Ovary (tissue), 9 donors: ENCODE results near the gene CCDC34. TPM values are rescaled to one million over a fixed set of nuclear protein-coding genes. Genes with fewer than 3 reads are reported as not detected.

Source experiments
- DNase-seq, 5 donors: peaks; one replicate each; pipeline ENCODE4 v3.0.0-alpha.2; 2019 to 2020
- H3K27ac ChIP-seq, 2 donors: fragments of 200-600 bp; one replicate each; pipeline versions ENCODE4 v1.5.1 to v1.8.0; 2019 to 2022
- H3K27me3 ChIP-seq: fragments of 200-600 bp; one replicate; pipeline ENCODE4 v1.8.0; 2022
- H3K36me3 ChIP-seq: fragments of 200-600 bp; sonication (generic); one replicate; pipeline ENCODE4 v1.5.1; 2019
- H3K4me1 ChIP-seq: one replicate; pipeline ENCODE4 v1.8.1; 2013; ENCODE audit warnings: mild to moderate bottlenecking, moderate library complexity; ENCODE audit not compliant: insufficient read depth
- H3K4me3 ChIP-seq: fragments of 200-600 bp; sonication (generic); one replicate; pipeline ENCODE4 v1.5.1; 2017
- H3K9me3 ChIP-seq, 2 donors: fragments of 200-600 bp in 1 of 2; sonication (generic) in 1 of 2; one replicate each; pipeline versions ENCODE4 v1.5.1 to v1.8.1; 2013 to 2019; ENCODE audit warnings: mild to moderate bottlenecking in 1 of 2, moderate library complexity in 1 of 2
- CTCF ChIP-seq, 3 donors: fragments of 450-650 bp in 2 of 3; fragments of 200-600 bp in 1 of 3; IDR thresholded peaks; one replicate each; pipeline versions ENCODE4 v1.5.1 to v1.8.0; 2016 to 2022; ENCODE audit warnings: antibody characterized with exemption in 3 of 3, mild to moderate bottlenecking in 1 of 3
- EP300 ChIP-seq: sonication (generic); formaldehyde crosslinking; IDR thresholded peaks from one replicate; pipeline ENCODE4 v1.6.1; 2017; ENCODE audit warnings: antibody characterized with exemption
- POLR2A ChIP-seq: fragments of 450-650 bp; IDR thresholded peaks from one replicate; pipeline ENCODE4 v1.6.1; 2017; ENCODE audit warnings: antibody characterized with exemption, mild to moderate bottlenecking, moderate library complexity
- WGBS, 3 donors: extraction: QIAGEN DNeasy Blood & Tissue Kit in 1 of 3; methylation state at CpG; one replicate each; pipeline versions ENCODE4 v1.1.5 to v1.1.7; 2013 to 2017; 5-methylcytosine and 5-hydroxymethylcytosine counted together
- intact Hi-C, 4 donors: fragments of 100-400 bp; cut with DNase I; formaldehyde crosslinking; loops; one replicate each; pipeline versions ENCODE4 v1.11.0 to v1.15.1; 2022 to 2023
- polyA plus RNA-seq, 2 donors: library from polyadenylated mRNA; stranded (reverse); fragments of 200-250 nt in 1 of 2; fragments of 350-450 nt in 1 of 2; fragmentation: Illumina TruSeq in 1 of 2; extraction: RNeasy Lipid Tissue Mini Kit (QIAGEN cat#74804) in 1 of 2; gene quantifications; one replicate each; pipeline ENCODE4 v1.2.3, GENCODE V29; 2013 to 2014
- total RNA-seq, 7 donors: library from RNA; depleted of rRNA in 2 of 7; stranded (reverse); fragments of >200 nt in 2 of 7; fragmentation: NEBNext Ultra II Directional in 3 of 7; extraction: Animal tissue kit (Norgen Biotek cat#: 25700) in 3 of 7; gene quantifications; one replicate each; pipeline versions ENCODE4 v1.1.0 to v1.2.4, GENCODE V29; 2016 to 2023
- donor health status: DM: no; HTN: no; CAD: no; lungs with moderate emphysema.
- donor health status: DM: no; HTN: no; CAD: no.
- donor health status: Bipolar disorder and iron deficiency.
- donor health status: DM: yes; HTN: yes; CAD: no.
- donor health status: DM: no; HTN: no; CAD: no.
- donor health status: DM: yes; HTN: yes; CAD: no.

Gene CCDC34
- total and polyA plus RNA-seq, 9 donors, result 2.5 to 17.5 (median 7.8) TPM

GRCh38 chr11:27397624-27398399 lies 34.8 kb upstream of the CCDC34 start:
- intact Hi-C loops, result loop anchor here in 2 of 4 donors (10.0 kb wide), 1 partner anchor 77 kb away; the partner anchor contains the start of gene LGR4 (in 2 of the 2)
- Histone ChIP-seq H3K36me3 (no peaks in the 10 kb centered on the region), H3K4me3 (no peak overlapping the region), H3K27ac (no peak overlapping the region), H3K4me1 (peaks cover 13% of the 10 kb centered on the region), H3K27me3 (no peaks in the 10 kb centered on the region), H3K9me3 (no peaks in the 10 kb centered on the region)
- WGBS, 3 donors, result 64 to 68% (median 66%) methylated on average over 9 of the region's 9 CpGs
- DNase-seq, result no peak
- no peak for TF ChIP-seq EP300
- TF ChIP-seq POLR2A, result no peak
- no peak for TF ChIP-seq CTCF (IDR thresholded peaks at IDR 0.05)

- no peak for DNase-seq
- Histone ChIP-seq H3K4me3 (no peak overlapping the region), H3K9me3 (no peaks in the 10 kb centered on the region), H3K27ac (peak overlapping the region; percentile 9 to 57), H3K4me1 (peaks cover 16% of the 10 kb centered on the region), H3K27me3 (no peaks in the 10 kb centered on the region), H3K36me3 (no peaks in the 10 kb centered on the region)
- 43 to 57% (median 47%) methylated on average over 3 of the region's 3 CpGs for WGBS, 3 donors
- TF ChIP-seq POLR2A, result no peak
- TF ChIP-seq CTCF (IDR thresholded peaks at IDR 0.05), result no peak
- intact Hi-C loops, result loop anchor here in 2 of 4 donors (10.0 kb wide), 1 partner anchor 78 kb away; the partner anchor contains the start of gene LGR4 (in 2 of the 2)
Measured at GRCh38 chr11:27396259-27396839, 33.3 kb upstream of the CCDC34 start.

GRCh38 chr11:27395556-27396258 lies 32.7 kb upstream of the CCDC34 start:
- no peaks in the 10 kb centered on the region for H3K9me3 ChIP-seq
- TF ChIP-seq POLR2A, result no peak
- TF ChIP-seq EP300, result no peak
- no peak for TF ChIP-seq CTCF (IDR thresholded peaks at IDR 0.05)
- 19 to 34% (median 28%) methylated on average over 7 of the region's 7 CpGs for WGBS, 3 donors
- H3K4me3 ChIP-seq, result no peak overlapping the region
- intact Hi-C loops, result loop anchor here in 2 of 4 donors (10.0 kb wide), 1 partner anchor 79 kb away; the partner anchor contains the start of gene LGR4 (in 2 of the 2)
- peaks cover 16% of the 10 kb centered on the region for H3K4me1 ChIP-seq
- H3K27ac ChIP-seq, result peak overlapping the region; percentile 9 to 57
- H3K36me3 ChIP-seq, result no peaks in the 10 kb centered on the region
- DNase-seq, result no peak
- no peaks in the 10 kb centered on the region for H3K27me3 ChIP-seq

DNA sequence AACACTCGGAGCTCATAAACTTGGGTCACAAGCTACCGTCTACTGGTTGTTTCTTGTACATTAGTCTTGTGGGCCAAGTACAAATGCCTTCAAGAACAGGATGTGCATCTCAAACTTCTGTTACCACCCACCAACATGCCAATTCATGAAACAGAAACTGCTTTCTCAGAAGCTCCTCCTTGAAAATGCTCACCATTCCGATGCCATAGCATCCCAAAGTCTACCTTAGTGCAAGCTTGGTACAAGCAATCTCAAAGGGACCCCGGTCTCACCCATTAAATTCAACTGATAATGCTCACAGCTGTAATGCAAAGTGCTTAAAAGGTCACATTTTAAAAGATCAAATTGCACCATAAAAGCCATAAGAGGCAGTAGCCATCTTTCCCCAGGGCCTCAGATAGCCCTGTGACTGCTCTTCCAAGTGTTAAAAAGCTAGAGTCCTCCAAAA lies 31.8 kb upstream of the CCDC34 start:
- DNase-seq, result no peak
- H3K27ac ChIP-seq, result peak overlapping the region in 1 of 2 donors; percentile 57
- H3K4me1 ChIP-seq, result peaks cover 16% of the 10 kb centered on the region
- no peaks in the 10 kb centered on the region for H3K9me3 ChIP-seq
- no peaks in the 10 kb centered on the region for H3K27me3 ChIP-seq
- H3K4me3 ChIP-seq, result no peak overlapping the region
- TF ChIP-seq CTCF (IDR thresholded peaks at IDR 0.05), result no peak
- TF ChIP-seq EP300, result no peak
- no peak for TF ChIP-seq POLR2A
- 52 to 60% (median 55%) methylated on average over 4 of the region's 4 CpGs for WGBS, 3 donors
- no peaks in the 10 kb centered on the region for H3K36me3 ChIP-seq
- intact Hi-C loops, result loop anchor here in 2 of 4 donors (10.0 kb wide), 1 partner anchor 80 kb away; the partner anchor contains the start of gene LGR4 (in 2 of the 2)
